Omental fat pad (tissue), 4 donors: Measurements from ENCODE around the gene FAM219A. TPM values are rescaled to one million over a fixed set of nuclear protein-coding genes. Genes with fewer than 3 reads are reported as not detected.

Source experiments
- ATAC-seq: fragments of 150-250 bp; one replicate; pipeline ENCODE4 v1.9.1; 2016; ENCODE audit warnings: mild to moderate bottlenecking, moderate library complexity; ENCODE audit not compliant: low FRiP score
- DNase-seq: peaks from one replicate; pipeline ENCODE4 v3.0.0-alpha.2; 2019; ENCODE audit warnings: low spot score
- CTCF ChIP-seq, 3 donors: fragments of 450-650 bp; IDR thresholded peaks; one replicate each; pipeline ENCODE4 v1.5.1; 2016 to 2017; ENCODE audit warnings: antibody characterized with exemption in 3 of 3, mild to moderate bottlenecking in 3 of 3, moderate library complexity in 2 of 3
- small RNA-seq: library from RNA; depleted of rRNA; stranded (forward); fragments of <200 nt; gene quantifications from one replicate; pipeline ENCODE3, GENCODE V24; 2016
- total RNA-seq, 4 donors: library from RNA; depleted of rRNA; stranded (reverse); fragments of >200 nt; gene quantifications; one replicate each; pipeline ENCODE4 v1.1.0, GENCODE V29; 2016

The FAM219A gene
- total RNA-seq, 4 donors from 2014 or later: 6.7 to 16.4 (median 13.6) TPM

- DNase-seq (no peak), ATAC-seq (no peak)
- no peak for TF ChIP-seq CTCF (IDR thresholded peaks at IDR 0.05)
Measured at GRCh38 chr9:34349324-34349723, 109.0 kb downstream of the FAM219A start.

Small RNAs within 50 kb of the gene (small RNA-seq; reads per million reads assigned to genes)
- gene RF00019 (not detected), gene RN7SKP24 (not detected)

Other genes with a start within 250 kb of the FAM219A start
- 1 to 10 TPM in 1 of 4 donors, under 1 TPM in 3; 0.44 to 1.1 (median 0.64) TPM for gene KIF24, start 129.3 kb downstream of the FAM219A start, total RNA-seq
- 10 to 100 TPM in 3 of 4 donors, 1 to 10 TPM in 1; 6.6 to 30.4 (median 19.1) TPM for gene NUDT2, start 129.0 kb downstream of the FAM219A start, total RNA-seq
- gene MYORG, start 81.7 kb downstream of the FAM219A start, total RNA-seq: 10 to 100 TPM in 2 of 4 donors, 1 to 10 TPM in 2; 7.6 to 18.8 (median 10.7) TPM
- not detected for gene DNAI1, start 235 bp upstream of the FAM219A start, total RNA-seq
- gene ENHO, start 64.4 kb upstream of the FAM219A start, total RNA-seq: not detected
- 10 to 100 TPM; 41.9 to 81.5 (median 60.4) TPM for gene CNTFR, start 131.2 kb upstream of the FAM219A start, total RNA-seq
- gene RPP25L, start 153.5 kb upstream of the FAM219A start, total RNA-seq: 10 to 100 TPM; 13.3 to 28.1 (median 23.1) TPM
- 10 to 100 TPM; 46.5 to 93.8 (median 75.0) TPM for gene DCTN3, start 161.9 kb upstream of the FAM219A start, total RNA-seq
- not detected for gene ARID3C, start 170.5 kb upstream of the FAM219A start, total RNA-seq
- gene SIGMAR1, start 179.2 kb upstream of the FAM219A start, total RNA-seq: 10 to 100 TPM; 72.9 to 88.6 (median 73.2) TPM
- 10 to 100 TPM; 17.2 to 53.3 (median 32.7) TPM for gene GALT, start 188.1 kb upstream of the FAM219A start, total RNA-seq
- gene IL11RA, start 193.6 kb upstream of the FAM219A start, total RNA-seq: 10 to 100 TPM; 13.3 to 49.3 (median 23.1) TPM
- not detected for gene CCL27, start 204.1 kb upstream of the FAM219A start, total RNA-seq
- gene CCL19, start 232.7 kb upstream of the FAM219A start, total RNA-seq: not detected